C1 segment of cervical spinal cord (tissue), 14 donors: ENCODE measurements around the gene LRRK2.
A peak's percentile ranks its signal among the peaks of the same experiment; 100 is the strongest.
"Not testable (repeated sequence)": the region's sequence is repeated elsewhere in the genome, so short reads cannot be mapped to it uniquely, and the experiment has no call there.

ENCODE experiments used
- DNase-seq, 14 donors: peaks; one replicate each; lab custom pipeline; 2025; lab: John Stamatoyannopoulos, UW

The LRRK2 gene

GRCh38 chr12:40314927-40315326 lies 90.1 kb downstream of the LRRK2 start:
- DNase-seq = no peak

GRCh38 chr12:40315375-40315774 lies 90.6 kb downstream of the LRRK2 start:
- DNase-seq = no peak

GRCh38 chr12:40324261-40324660 lies 99.5 kb downstream of the LRRK2 start:
- DNase-seq = no peak

- peak in 1 of 14 donors; percentile 35 for DNase-seq
Observed at GRCh38 chr12:40325349-40325960, 100.7 kb downstream of the LRRK2 start.

GRCh38 chr12:40327535-40327934 lies 102.7 kb downstream of the LRRK2 start:
- no peak for DNase-seq

GRCh38 chr12:40330180-40330579 lies 105.4 kb downstream of the LRRK2 start:
- no peak for DNase-seq

GRCh38 chr12:40331886-40332285 lies 107.1 kb downstream of the LRRK2 start:
- DNase-seq = no peak

GRCh38 chr12:40335991-40336390 lies 111.2 kb downstream of the LRRK2 start:
- no peak for DNase-seq

- no peak for DNase-seq
Observed at GRCh38 chr12:40336573-40337199, 111.9 kb downstream of the LRRK2 start.

- DNase-seq = no peak
Observed at GRCh38 chr12:40338071-40338470, 113.3 kb downstream of the LRRK2 start.

- DNase-seq = no peak
Observed at GRCh38 chr12:40338621-40339020, 113.8 kb downstream of the LRRK2 start.

- DNase-seq = no peak
Observed at GRCh38 chr12:40342010-40342409, 117.2 kb downstream of the LRRK2 start.

- DNase-seq = no peak
Observed at GRCh38 chr12:40343124-40343523, 118.3 kb downstream of the LRRK2 start.

- no peak for DNase-seq
Observed at GRCh38 chr12:40344312-40344711, 119.5 kb downstream of the LRRK2 start.

GRCh38 chr12:40351976-40352375 lies 127.2 kb downstream of the LRRK2 start:
- no peak for DNase-seq

GRCh38 chr12:40375076-40375475 lies 150.3 kb downstream of the LRRK2 start:
- DNase-seq = no peak

GRCh38 chr12:40376533-40377267 lies 151.9 kb downstream of the LRRK2 start:
- DNase-seq = no peak

- DNase-seq = peak in 1 of 14 donors; percentile 88
Observed at GRCh38 chr12:40378691-40379090, 153.9 kb downstream of the LRRK2 start.

- DNase-seq = no peak
Observed at GRCh38 chr12:40382217-40382616, 157.4 kb downstream of the LRRK2 start.

GRCh38 chr12:40387279-40387678 lies 162.5 kb downstream of the LRRK2 start:
- DNase-seq = not testable (repeated sequence)

- DNase-seq = no peak
Observed at GRCh38 chr12:40390980-40391379, 166.2 kb downstream of the LRRK2 start.

- no peak for DNase-seq
Observed at GRCh38 chr12:40393026-40393425, 168.2 kb downstream of the LRRK2 start.

- no peak for DNase-seq
Observed at GRCh38 chr12:40399656-40400055, 174.9 kb downstream of the LRRK2 start.
